Measurements from ENCODE around the gene SEC31B. TPM values are rescaled to one million over a fixed set of nuclear protein-coding genes. Genes with fewer than 3 reads are reported as not detected.

SEC31B gene
- total RNA-seq, 4 donors from 2014 or later = 9.3 to 36.9 (median 12.7) TPM

DNA sequence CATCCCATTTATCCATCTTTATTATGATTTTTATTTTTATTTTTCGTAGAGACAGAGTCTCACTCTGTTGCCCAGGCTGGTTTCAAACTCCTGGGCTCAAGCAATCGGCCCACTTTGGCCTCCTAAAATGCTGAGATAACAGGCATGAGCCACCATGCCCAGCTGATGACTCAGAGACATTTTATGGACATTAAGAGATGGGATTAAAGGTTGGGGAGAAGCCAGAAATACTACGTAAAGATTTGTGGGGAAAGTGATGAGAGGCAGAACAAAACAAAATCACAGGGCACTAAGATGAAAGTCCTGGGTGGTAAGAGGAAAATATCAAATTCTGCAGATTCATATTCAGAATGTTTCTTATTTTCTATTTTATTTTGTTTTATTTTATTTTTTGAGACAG lies 49.3 kb downstream of the SEC31B start:
- Histone ChIP-seq H3K4me1 (no peaks in the 10 kb centered on the region), H3K27me3 (peaks cover 10% of the 10 kb centered on the region)
- WGBS = 82% methylated on average over 3 of the region's 3 CpGs

DNA sequence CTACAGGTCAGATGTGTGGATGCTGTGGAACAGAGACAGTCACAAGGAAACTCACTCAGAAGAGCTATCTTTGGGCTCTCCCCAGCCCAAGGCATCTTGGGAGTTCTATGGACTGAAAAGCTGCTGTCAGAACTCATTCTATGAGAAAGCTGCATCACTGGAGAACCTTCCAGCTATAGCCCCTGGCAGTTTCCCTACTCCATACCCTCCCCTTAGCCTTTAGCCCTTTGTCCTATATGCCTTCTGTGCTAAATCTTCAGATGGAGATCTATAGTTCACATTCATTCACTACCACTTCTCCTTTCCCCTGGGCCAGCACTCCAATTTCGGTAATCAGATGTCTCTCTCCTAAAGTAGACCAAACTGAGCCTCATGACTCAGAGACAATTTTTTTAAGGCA lies 49.9 kb downstream of the SEC31B start:
- H3K36me3 ChIP-seq = no peaks in the 10 kb centered on the region
- no peaks in the 10 kb centered on the region for H3K9me3 ChIP-seq
- WGBS = 46% methylated on average over 1 of the region's 1 CpG
- no peaks in the 10 kb centered on the region for H3K4me1 ChIP-seq
- no peak overlapping the region for H3K27ac ChIP-seq
- TF ChIP-seq POLR2A (IDR thresholded peaks at IDR 0.05) = no peak
- no peak for TF ChIP-seq EP300 (IDR thresholded peaks at IDR 0.05)
- TF ChIP-seq, protein P1, sequence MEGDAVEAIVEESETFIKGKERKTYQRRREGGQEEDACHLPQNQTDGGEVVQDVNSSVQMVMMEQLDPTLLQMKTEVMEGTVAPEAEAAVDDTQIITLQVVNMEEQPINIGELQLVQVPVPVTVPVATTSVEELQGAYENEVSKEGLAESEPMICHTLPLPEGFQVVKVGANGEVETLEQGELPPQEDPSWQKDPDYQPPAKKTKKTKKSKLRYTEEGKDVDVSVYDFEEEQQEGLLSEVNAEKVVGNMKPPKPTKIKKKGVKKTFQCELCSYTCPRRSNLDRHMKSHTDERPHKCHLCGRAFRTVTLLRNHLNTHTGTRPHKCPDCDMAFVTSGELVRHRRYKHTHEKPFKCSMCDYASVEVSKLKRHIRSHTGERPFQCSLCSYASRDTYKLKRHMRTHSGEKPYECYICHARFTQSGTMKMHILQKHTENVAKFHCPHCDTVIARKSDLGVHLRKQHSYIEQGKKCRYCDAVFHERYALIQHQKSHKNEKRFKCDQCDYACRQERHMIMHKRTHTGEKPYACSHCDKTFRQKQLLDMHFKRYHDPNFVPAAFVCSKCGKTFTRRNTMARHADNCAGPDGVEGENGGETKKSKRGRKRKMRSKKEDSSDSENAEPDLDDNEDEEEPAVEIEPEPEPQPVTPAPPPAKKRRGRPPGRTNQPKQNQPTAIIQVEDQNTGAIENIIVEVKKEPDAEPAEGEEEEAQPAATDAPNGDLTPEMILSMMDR (IDR thresholded peaks at IDR 0.05) = no peak
- TF ChIP-seq POLR2AphosphoS5 (IDR thresholded peaks at IDR 0.05) = no peak
- H3K27me3 ChIP-seq = peaks cover 7% of the 10 kb centered on the region
- no peak overlapping the region for H3K4me3 ChIP-seq
- DNase-seq (ENCODE audit: low spot score in 2 of 2) = no peak

More for the DNA sequence above, 49.3 kb downstream of the SEC31B start:
- Histone ChIP-seq H3K27ac (no peak overlapping the region), H3K4me3 (no peak overlapping the region), H3K9me3 (no peaks in the 10 kb centered on the region), H3K36me3 (no peaks in the 10 kb centered on the region)
- TF ChIP-seq POLR2A (IDR thresholded peaks at IDR 0.05) (no peak), POLR2AphosphoS5 (IDR thresholded peaks at IDR 0.05) (no peak), EP300 (IDR thresholded peaks at IDR 0.05) (no peak)
- TF ChIP-seq, protein P1 (IDR thresholded peaks at IDR 0.05) = no peak
- no peak for DNase-seq (ENCODE audit: low spot score in 2 of 2)

DNA sequence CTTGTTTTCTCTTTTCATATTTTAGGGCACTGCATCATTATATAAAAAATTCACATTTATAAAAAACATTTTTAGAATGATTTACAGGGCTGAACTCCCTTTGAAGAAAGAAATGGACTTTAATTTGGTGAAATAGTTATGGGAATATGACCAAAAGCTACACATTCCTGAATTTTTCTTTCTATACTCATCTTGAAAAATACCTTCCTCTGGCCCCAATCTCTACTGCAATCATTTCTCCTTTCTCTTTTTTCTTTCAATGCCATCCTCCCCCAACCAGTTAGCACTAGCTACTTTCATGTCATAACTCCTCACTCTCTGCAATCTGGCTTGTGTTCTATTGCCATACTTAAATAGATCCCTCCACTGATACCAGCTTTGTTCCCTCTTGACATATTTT lies 50.7 kb downstream of the SEC31B start:
- no peak for TF ChIP-seq POLR2AphosphoS5 (IDR thresholded peaks at IDR 0.05)
- TF ChIP-seq, protein P1 (IDR thresholded peaks at IDR 0.05) = no peak
- no peak for TF ChIP-seq POLR2A (IDR thresholded peaks at IDR 0.05)
- no peak for TF ChIP-seq EP300 (IDR thresholded peaks at IDR 0.05)
- Histone ChIP-seq H3K9me3 (no peaks in the 10 kb centered on the region), H3K4me3 (no peak overlapping the region), H3K27ac (no peak overlapping the region), H3K4me1 (no peaks in the 10 kb centered on the region), H3K27me3 (peaks cover 3% of the 10 kb centered on the region), H3K36me3 (no peaks in the 10 kb centered on the region)
- DNase-seq (ENCODE audit: low spot score in 2 of 2) = no peak

DNA sequence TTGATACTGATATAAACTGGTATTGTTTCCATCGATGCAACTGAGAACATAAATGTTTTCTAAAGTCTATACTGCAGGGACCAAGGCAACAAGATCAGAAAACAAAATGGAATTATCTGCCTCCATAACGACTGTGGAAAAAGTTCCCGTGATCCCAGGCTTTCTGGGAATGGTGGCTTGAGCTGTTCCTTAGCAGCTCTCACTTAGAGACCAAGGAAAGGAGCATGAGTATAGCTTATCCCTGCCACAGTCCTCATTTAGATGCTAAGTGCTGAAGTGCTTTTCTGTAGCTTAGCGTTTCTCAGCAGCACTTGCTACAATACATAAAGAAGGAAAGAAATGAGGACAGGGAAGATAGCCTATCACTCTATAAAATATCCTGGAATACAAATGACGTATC lies 51.3 kb downstream of the SEC31B start:
- no peak overlapping the region for H3K4me3 ChIP-seq
- no peak for TF ChIP-seq POLR2A (IDR thresholded peaks at IDR 0.05)
- TF ChIP-seq, protein P1 (IDR thresholded peaks at IDR 0.05) = no peak
- no peak for TF ChIP-seq POLR2AphosphoS5 (IDR thresholded peaks at IDR 0.05)
- no peaks in the 10 kb centered on the region for H3K36me3 ChIP-seq
- no peaks in the 10 kb centered on the region for H3K4me1 ChIP-seq
- peaks cover 3% of the 10 kb centered on the region for H3K27me3 ChIP-seq
- no peak overlapping the region for H3K27ac ChIP-seq
- WGBS = 72% methylated on average over 5 of the region's 5 CpGs
- no peak for DNase-seq (ENCODE audit: low spot score in 2 of 2)
- no peaks in the 10 kb centered on the region for H3K9me3 ChIP-seq

DNA sequence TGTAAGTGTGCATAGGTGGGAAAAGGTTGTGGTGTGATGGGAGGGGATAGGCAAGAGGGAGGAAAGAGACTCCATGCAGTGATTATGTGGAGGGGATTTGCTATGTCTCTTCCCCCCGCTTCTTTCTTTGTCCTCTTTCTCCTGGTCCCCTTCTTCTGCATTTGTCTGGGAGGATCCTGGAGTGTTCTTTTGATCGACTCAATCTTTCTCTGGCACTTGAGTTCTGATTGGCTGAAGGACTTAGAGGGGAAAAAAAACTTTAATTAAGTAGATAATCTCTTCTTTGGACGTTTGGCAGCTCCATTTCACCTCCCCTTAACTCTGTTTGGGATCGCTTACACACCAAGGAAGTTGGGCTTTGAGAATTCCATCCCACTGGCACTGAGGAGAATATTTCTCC lies 57.0 kb downstream of the SEC31B start, which contains the start of gene WNT8B:
Gene WNT8B (plus strand): TSS at position 301 of the 400 bp plus-strand sequence. CDS start 160 bp downstream, outside the sequence.
- no peaks in the 10 kb centered on the region for H3K36me3 ChIP-seq
- no peak within 1 kb of the TSS for H3K4me3 ChIP-seq
- 63% methylated on average over 4 of the region's 4 CpGs for WGBS
- no peak for TF ChIP-seq EP300 (IDR thresholded peaks at IDR 0.05)
- TF ChIP-seq, protein P1 (IDR thresholded peaks at IDR 0.05) = no peak
- H3K27ac ChIP-seq = no peak within 1 kb of the TSS
- DNase-seq (ENCODE audit: low spot score in 2 of 2) = no peak
- H3K27me3 ChIP-seq = no peaks in the 10 kb centered on the region
- H3K4me1 ChIP-seq = no peaks in the 10 kb centered on the region
- H3K9me3 ChIP-seq = no peaks in the 10 kb centered on the region

All from suprapubic skin (tissue), 4 donors.